HG03571 (cell line): ENCODE data around the gene OSM.
"Not testable (repeated sequence)": the region's sequence is repeated elsewhere in the genome, so short reads cannot be mapped to it uniquely, and the experiment has no call there.

ENCODE experiments used
- ATAC-seq: cut with Tn5 transposase; IDR thresholded peaks from one replicate; pipeline ENCODE4 v1.9.1; 2021; ENCODE audit not compliant: unreplicated experiment

Gene OSM

GRCh38 chr22:30230330-30230729 lies 36.3 kb downstream of the OSM start:
- ATAC-seq: no peak

- ATAC-seq: no peak
Measured at GRCh38 chr22:30228509-30229359, 37.9 kb downstream of the OSM start.

- ATAC-seq: no peak
Measured at GRCh38 chr22:30227438-30228228, 39.0 kb downstream of the OSM start.

- ATAC-seq: no peak
Measured at GRCh38 chr22:30226192-30226832, 40.3 kb downstream of the OSM start.

GRCh38 chr22:30225220-30225927 lies 41.3 kb downstream of the OSM start:
- ATAC-seq: no peak

GRCh38 chr22:30224161-30224857 lies 42.3 kb downstream of the OSM start:
- no peak for ATAC-seq

GRCh38 chr22:30223303-30223702 lies 43.3 kb downstream of the OSM start:
- ATAC-seq: no peak

- ATAC-seq: no peak
Measured at GRCh38 chr22:30222321-30222720, 44.3 kb downstream of the OSM start.

- no peak for ATAC-seq
Measured at GRCh38 chr22:30221121-30221992, 45.3 kb downstream of the OSM start.

- ATAC-seq: no peak
Measured at GRCh38 chr22:30220338-30221012, 46.2 kb downstream of the OSM start.

GRCh38 chr22:30219668-30220278 lies 46.9 kb downstream of the OSM start:
- ATAC-seq: no peak

GRCh38 chr22:30219049-30219654 lies 47.5 kb downstream of the OSM start:
- ATAC-seq: no peak

- no peak for ATAC-seq
Measured at GRCh38 chr22:30217698-30218560, 48.7 kb downstream of the OSM start.

- no peak for ATAC-seq
Measured at GRCh38 chr22:30216710-30217109, 49.9 kb downstream of the OSM start.

- ATAC-seq: not testable (repeated sequence)
Measured at GRCh38 chr22:30216272-30216671, 50.4 kb downstream of the OSM start.

- no peak for ATAC-seq
Measured at GRCh38 chr22:30214703-30215407, 51.8 kb downstream of the OSM start.
